Lower leg skin (tissue), 4 donors: ENCODE results near the gene TC2N. TPM values are rescaled to one million over a fixed set of nuclear protein-coding genes. Genes with fewer than 3 reads are reported as not detected.

Experiments used
- DNase-seq, 2 donors: peaks; one replicate each; pipeline ENCODE4 v3.0.0-alpha.2; 2019; ENCODE audit warnings: low spot score in 2 of 2
- H3K4me3 ChIP-seq: fragments of 200-600 bp; sonication (generic); 2 replicates; pipeline ENCODE4 v1.5.1; 2017; ENCODE audit warnings: mild to moderate bottlenecking, low read depth; ENCODE audit not compliant: poor library complexity, severe bottlenecking
- CTCF ChIP-seq, 3 donors: fragments of 450-650 bp; IDR thresholded peaks; one replicate each; pipeline ENCODE4 v1.5.1; 2016; ENCODE audit warnings: antibody characterized with exemption in 3 of 3, mild to moderate bottlenecking in 3 of 3, moderate library complexity in 2 of 3
- POLR2A ChIP-seq, 2 donors: fragments of 450-650 bp; IDR thresholded peaks; one replicate each; pipeline ENCODE4 v1.6.1; 2016 to 2017; ENCODE audit warnings: antibody characterized with exemption in 2 of 2, mild to moderate bottlenecking in 1 of 2, moderate library complexity in 1 of 2
- WGBS, 2 donors: methylation state at CpG; one replicate each; pipeline ENCODE4 v1.1.5; 2018; 5-methylcytosine and 5-hydroxymethylcytosine counted together
- intact Hi-C: fragments of 100-400 bp; cut with DNase I; formaldehyde crosslinking; loops from one replicate; pipeline ENCODE4 v1.15.0; 2023; ENCODE audit warnings: low total_unique reads
- total RNA-seq, 4 donors: library from RNA; depleted of rRNA; stranded (reverse); fragments of >200 nt; gene quantifications; one replicate each; pipeline ENCODE4 v1.1.0, GENCODE V29; 2016

Gene TC2N
- total RNA-seq, 4 donors from 2014 or later = 31.6 to 40.9 (median 35.9) TPM

DNA sequence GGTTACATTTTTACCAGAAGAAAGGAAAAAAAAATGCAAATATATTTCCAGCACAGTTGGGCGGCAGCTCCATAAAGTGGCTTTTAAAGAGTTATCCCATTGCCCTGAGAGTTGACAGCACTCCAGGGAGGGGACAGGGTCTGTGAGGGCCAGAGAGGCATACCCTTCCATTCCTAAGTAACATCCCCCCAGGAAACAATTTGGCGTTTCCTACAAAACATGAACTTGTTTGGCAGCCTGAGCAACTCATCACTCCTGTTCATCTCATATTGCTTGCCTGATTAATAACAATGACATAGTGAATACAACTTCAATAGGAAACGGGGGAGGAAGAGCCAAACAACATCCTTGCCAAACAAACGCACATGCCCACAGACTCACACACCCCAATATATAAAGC, 23.3 kb downstream of the TC2N start:
- intact Hi-C loops = no loop called here
- no peak for DNase-seq
- WGBS, 2 donors = 39 to 41% methylated on average over 4 of the region's 4 CpGs
- TF ChIP-seq CTCF (IDR thresholded peaks at IDR 0.05) (no peak), POLR2A (IDR thresholded peaks at IDR 0.05) (no peak)
- no peak overlapping the region for H3K4me3 ChIP-seq

- 53 to 56% methylated on average over 4 of the region's 4 CpGs for WGBS, 2 donors
- no peak overlapping the region for H3K4me3 ChIP-seq
- intact Hi-C loops = no loop called here
- DNase-seq = no peak
- no peak for TF ChIP-seq CTCF (IDR thresholded peaks at IDR 0.05)
- TF ChIP-seq POLR2A (IDR thresholded peaks at IDR 0.05) = no peak
These were observed 23.9 kb downstream of the TC2N start for GRCh38 chr14:91843437-91843836.

DNA sequence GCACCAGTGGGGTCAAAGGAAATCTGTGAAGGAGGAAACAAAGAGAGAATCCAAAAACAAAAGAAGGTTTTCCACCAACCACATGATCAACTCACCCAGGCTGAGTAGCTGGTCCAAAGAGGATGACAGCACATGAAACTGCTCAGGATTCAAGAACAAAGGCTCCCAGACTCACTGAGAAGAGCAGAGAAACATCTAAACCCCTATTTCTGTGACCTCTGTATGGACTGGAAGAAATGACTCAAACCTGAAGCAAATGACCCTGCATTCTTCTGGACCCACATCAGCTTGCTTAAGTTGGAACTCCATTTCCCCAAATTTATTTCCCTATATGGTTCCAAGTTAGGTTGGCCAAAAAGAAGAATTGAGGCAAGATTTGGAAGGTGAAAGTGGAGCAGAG, 26.3 kb downstream of the TC2N start:
- TF ChIP-seq CTCF (IDR thresholded peaks at IDR 0.05) = no peak
- no peak for TF ChIP-seq POLR2A (IDR thresholded peaks at IDR 0.05)
- no peak for DNase-seq
- intact Hi-C loops = no loop called here
- H3K4me3 ChIP-seq = no peak overlapping the region

- intact Hi-C loops = no loop called here
- whole genome bisulfite sequencing, 2 donors = 91 to 100% methylated on average over 1 of the region's 1 CpG
- no peak overlapping the region for H3K4me3 ChIP-seq
- TF ChIP-seq POLR2A (IDR thresholded peaks at IDR 0.05) (no peak), CTCF (IDR thresholded peaks at IDR 0.05) (no peak)
- DNase-seq = no peak
These were observed 27.6 kb downstream of the TC2N start for GRCh38 chr14:91839749-91840148.

GRCh38 chr14:91837076-91837475, 30.3 kb downstream of the TC2N start:
- WGBS, 2 donors = 45 to 46% methylated on average over 12 of the region's 12 CpGs

More at GRCh38 chr14:91837076-91837475, 30.3 kb downstream of the TC2N start:
- TF ChIP-seq POLR2A (IDR thresholded peaks at IDR 0.05) (no peak), CTCF (IDR thresholded peaks at IDR 0.05) (no peak)
- no peak overlapping the region for H3K4me3 ChIP-seq
- no peak for DNase-seq
- intact Hi-C loops = no loop called here
